ENCODE measurements around the gene ABO. TPM values are rescaled to one million over a fixed set of nuclear protein-coding genes. Genes with fewer than 3 reads are reported as not detected.
"Not testable (repeated sequence)": the region's sequence is repeated elsewhere in the genome, so short reads cannot be mapped to it uniquely, and the experiment has no call there.

Gene ABO
- total RNA-seq, 1 donor from 2014 or later: 4.8 TPM

- Histone ChIP-seq H3K4me1 (no peaks in the 10 kb centered on the region), H3K27ac (no peak overlapping the region), H3K27me3 (no peaks in the 10 kb centered on the region), H3K4me3 (no peak overlapping the region), H3K36me3 (no peaks in the 10 kb centered on the region), H3K9me3 (no peaks in the 10 kb centered on the region)
- peak in 1 of 2 donors; percentile 37 for DNase-seq (ENCODE audit: low spot score in 2 of 2)
- TF ChIP-seq, protein P1, sequence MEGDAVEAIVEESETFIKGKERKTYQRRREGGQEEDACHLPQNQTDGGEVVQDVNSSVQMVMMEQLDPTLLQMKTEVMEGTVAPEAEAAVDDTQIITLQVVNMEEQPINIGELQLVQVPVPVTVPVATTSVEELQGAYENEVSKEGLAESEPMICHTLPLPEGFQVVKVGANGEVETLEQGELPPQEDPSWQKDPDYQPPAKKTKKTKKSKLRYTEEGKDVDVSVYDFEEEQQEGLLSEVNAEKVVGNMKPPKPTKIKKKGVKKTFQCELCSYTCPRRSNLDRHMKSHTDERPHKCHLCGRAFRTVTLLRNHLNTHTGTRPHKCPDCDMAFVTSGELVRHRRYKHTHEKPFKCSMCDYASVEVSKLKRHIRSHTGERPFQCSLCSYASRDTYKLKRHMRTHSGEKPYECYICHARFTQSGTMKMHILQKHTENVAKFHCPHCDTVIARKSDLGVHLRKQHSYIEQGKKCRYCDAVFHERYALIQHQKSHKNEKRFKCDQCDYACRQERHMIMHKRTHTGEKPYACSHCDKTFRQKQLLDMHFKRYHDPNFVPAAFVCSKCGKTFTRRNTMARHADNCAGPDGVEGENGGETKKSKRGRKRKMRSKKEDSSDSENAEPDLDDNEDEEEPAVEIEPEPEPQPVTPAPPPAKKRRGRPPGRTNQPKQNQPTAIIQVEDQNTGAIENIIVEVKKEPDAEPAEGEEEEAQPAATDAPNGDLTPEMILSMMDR (IDR thresholded peaks at IDR 0.05): no peak
- intact Hi-C loops (cut with DNase I): no loop called here
Observed at GRCh38 chr9:133227242-133227860, 47.6 kb downstream of the ABO start.

DNA sequence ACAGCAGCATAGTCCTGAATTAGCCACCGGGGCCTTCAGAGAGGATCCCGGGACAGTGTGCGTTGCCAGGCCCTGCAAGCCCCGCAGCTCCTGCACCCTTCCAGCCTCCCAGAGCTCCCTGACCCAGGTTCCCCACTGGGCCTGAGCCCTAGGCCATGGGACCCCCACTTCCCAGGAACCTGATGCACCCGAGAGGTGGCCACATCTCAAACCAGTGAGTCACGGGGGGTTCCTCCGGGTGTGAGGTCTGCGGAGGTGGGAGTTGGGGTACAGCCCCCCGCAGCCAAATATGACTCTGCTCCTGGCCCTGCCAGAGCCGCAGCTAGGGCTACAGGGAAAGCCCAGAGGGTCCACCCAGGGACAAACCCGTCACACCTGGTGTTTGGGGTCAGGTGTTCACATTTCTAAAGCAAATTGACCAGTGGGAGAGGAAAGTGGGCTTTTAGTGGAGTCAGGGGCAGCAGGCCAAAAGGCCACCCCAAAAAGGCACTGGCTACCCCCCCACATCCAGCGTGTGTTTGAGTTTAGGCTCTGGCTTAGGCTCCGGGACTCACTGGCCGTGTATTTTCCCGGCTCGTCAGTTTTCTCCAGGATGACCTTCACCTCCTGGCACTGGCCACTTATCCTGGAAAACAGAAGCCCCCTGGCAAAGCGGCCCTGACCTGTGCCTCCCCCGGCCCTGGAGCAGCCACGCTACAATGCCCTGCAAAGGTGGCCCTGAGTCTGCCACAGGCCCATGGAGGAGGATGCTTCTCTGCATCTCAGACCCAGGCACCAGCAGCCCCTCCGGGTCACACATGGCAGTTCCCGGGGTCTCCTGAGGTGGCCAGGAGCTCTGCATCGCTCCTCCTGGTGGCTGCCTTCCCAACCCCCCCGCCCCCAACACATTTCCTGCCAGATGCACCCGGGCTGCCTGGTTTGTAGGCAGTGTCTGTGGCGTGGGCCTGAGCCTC, 48.5 kb downstream of the ABO start:
- peak in 1 of 2 donors; percentile 27 for DNase-seq (ENCODE audit: low spot score in 2 of 2)
- intact Hi-C loops (cut with DNase I): no loop called here
- TF ChIP-seq, protein P1 (IDR thresholded peaks at IDR 0.05): no peak

DNA sequence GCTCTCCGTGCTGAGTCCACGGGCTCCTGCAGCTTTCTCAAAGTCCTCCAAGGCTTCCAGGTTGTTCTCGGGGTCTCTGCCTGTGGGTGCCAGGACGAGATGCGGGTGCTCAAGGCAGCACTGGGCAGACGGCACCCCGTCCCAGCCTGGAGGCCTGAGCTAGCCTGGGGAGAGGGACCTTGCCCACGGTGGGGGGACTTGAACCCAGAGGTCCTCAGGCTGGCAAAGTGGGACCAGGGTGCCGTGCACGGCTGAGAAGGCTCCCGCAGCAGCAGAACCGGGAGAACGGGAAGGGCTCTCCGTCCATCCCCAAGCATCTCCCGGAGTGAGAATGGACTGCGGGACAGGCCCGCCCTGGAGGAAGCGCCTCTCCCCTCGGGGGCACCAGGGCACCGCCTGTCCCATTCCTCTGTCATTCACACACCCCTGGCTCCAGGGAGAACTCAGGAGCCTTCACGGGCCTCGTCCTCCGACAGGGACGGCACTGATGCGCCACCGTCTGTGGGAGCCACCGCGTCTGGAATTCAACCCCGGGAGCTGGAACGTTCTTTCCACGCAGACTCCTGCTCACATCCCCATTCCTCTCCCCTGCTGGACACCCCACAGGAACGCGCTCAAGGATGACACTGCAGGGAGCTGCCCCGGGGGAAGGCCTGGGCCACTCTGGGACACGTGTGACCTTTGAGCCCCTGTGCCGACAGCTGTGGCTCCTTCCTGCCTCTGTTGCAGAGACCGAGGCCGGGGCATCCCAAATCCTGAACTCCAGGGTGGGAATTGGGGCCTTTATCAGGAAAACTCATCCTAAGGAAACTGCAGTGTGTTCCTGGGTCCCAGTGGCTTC, 49.6 kb downstream of the ABO start:
- Histone ChIP-seq H3K27ac (no peak overlapping the region), H3K9me3 (no peaks in the 10 kb centered on the region), H3K4me1 (no peaks in the 10 kb centered on the region), H3K4me3 (no peak overlapping the region), H3K36me3 (no peaks in the 10 kb centered on the region), H3K27me3 (no peaks in the 10 kb centered on the region)
- DNase-seq (ENCODE audit: low spot score in 2 of 2): peak in 1 of 2 donors; percentile 46
- intact Hi-C loops (cut with DNase I): no loop called here
- TF ChIP-seq, protein P1 (IDR thresholded peaks at IDR 0.05): no peak

More for the DNA sequence above, 48.5 kb downstream of the ABO start:
- no peak overlapping the region for H3K27ac ChIP-seq
- H3K36me3 ChIP-seq: no peaks in the 10 kb centered on the region
- H3K9me3 ChIP-seq: no peaks in the 10 kb centered on the region
- H3K4me3 ChIP-seq: no peak overlapping the region
- H3K27me3 ChIP-seq: no peaks in the 10 kb centered on the region
- no peaks in the 10 kb centered on the region for H3K4me1 ChIP-seq

GRCh38 chr9:133224762-133225161, 50.2 kb downstream of the ABO start:
- no peaks in the 10 kb centered on the region for H3K36me3 ChIP-seq
- H3K9me3 ChIP-seq: no peaks in the 10 kb centered on the region
- TF ChIP-seq, protein P1 (IDR thresholded peaks at IDR 0.05): no peak
- H3K4me3 ChIP-seq: no peak overlapping the region
- no peaks in the 10 kb centered on the region for H3K27me3 ChIP-seq
- H3K4me1 ChIP-seq: no peaks in the 10 kb centered on the region
- intact Hi-C loops (cut with DNase I): no loop called here
- H3K27ac ChIP-seq: no peak overlapping the region
- peak in 1 of 2 donors; percentile 42 for DNase-seq (ENCODE audit: low spot score in 2 of 2)

GRCh38 chr9:133223159-133223756, 51.7 kb downstream of the ABO start:
- DNase-seq (ENCODE audit: low spot score in 2 of 2): peak in 1 of 2 donors; percentile 46

GRCh38 chr9:133221994-133222393, 53.0 kb downstream of the ABO start:
- H3K27me3 ChIP-seq; intact Hi-C loops (cut with DNase I); H3K27ac ChIP-seq; H3K9me3 ChIP-seq; H3K4me1 ChIP-seq; H3K36me3 ChIP-seq; DNase-seq (ENCODE audit: low spot score in 2 of 2); H3K4me3 ChIP-seq: not testable (repeated sequence)

More at GRCh38 chr9:133223159-133223756, 51.7 kb downstream of the ABO start:
- H3K36me3 ChIP-seq; H3K4me3 ChIP-seq; H3K9me3 ChIP-seq; H3K27ac ChIP-seq; H3K27me3 ChIP-seq; intact Hi-C loops (cut with DNase I); H3K4me1 ChIP-seq: not testable (repeated sequence)

All from ascending aorta (tissue), 2 donors.